ENCODE results near the gene XPR1.
A peak's percentile ranks its signal among the peaks of the same experiment; 100 is the strongest.

The XPR1 gene

GRCh38 chr1:180632326-180633056 lies 669 bp downstream of the XPR1 start:
- H3K4me3 ChIP-seq (ENCODE audit: low read depth, low read length), result peak overlapping the region; percentile 97
- H3K9me3 ChIP-seq, result no peaks in the 10 kb centered on the region
- H3K27me3 ChIP-seq, result no peaks in the 10 kb centered on the region
- peak; percentile 43 for TF ChIP-seq CTCF (IDR thresholded peaks at IDR 0.05; ENCODE audit: low read depth, low read length)
- H3K36me3 ChIP-seq, result peaks cover 3% of the 10 kb centered on the region
- peaks cover 18% of the 10 kb centered on the region for H3K4me1 ChIP-seq
- DNase-seq, result peak; percentile 73

GRCh38 chr1:180633057-180634056 lies 1.5 kb downstream of the XPR1 start:
- H3K27me3 ChIP-seq, result no peaks in the 10 kb centered on the region
- H3K4me1 ChIP-seq, result peaks cover 22% of the 10 kb centered on the region
- H3K4me3 ChIP-seq (ENCODE audit: low read depth, low read length), result peak overlapping the region; percentile 97
- TF ChIP-seq CTCF (IDR thresholded peaks at IDR 0.05; ENCODE audit: low read depth, low read length), result no peak
- H3K36me3 ChIP-seq, result peaks cover 3% of the 10 kb centered on the region
- H3K9me3 ChIP-seq, result no peaks in the 10 kb centered on the region
- DNase-seq, result no peak

GRCh38 chr1:180636138-180636537 lies 4.3 kb downstream of the XPR1 start:
- no peak overlapping the region for H3K4me3 ChIP-seq (ENCODE audit: low read depth, low read length)
- no peak for DNase-seq
- H3K36me3 ChIP-seq, result peaks cover 3% of the 10 kb centered on the region
- H3K4me1 ChIP-seq, result peaks cover 36% of the 10 kb centered on the region
- H3K27me3 ChIP-seq, result no peaks in the 10 kb centered on the region
- H3K9me3 ChIP-seq, result no peaks in the 10 kb centered on the region
- peak; percentile 38 for TF ChIP-seq CTCF (IDR thresholded peaks at IDR 0.05; ENCODE audit: low read depth, low read length)

GRCh38 chr1:180639871-180640270 lies 8.0 kb downstream of the XPR1 start:
- no peaks in the 10 kb centered on the region for H3K9me3 ChIP-seq
- no peaks in the 10 kb centered on the region; the same call in 1 of the 2 replicates for H3K36me3 ChIP-seq
- no peak overlapping the region for H3K4me3 ChIP-seq (ENCODE audit: low read depth, low read length)
- no peak for TF ChIP-seq CTCF (IDR thresholded peaks at IDR 0.05; ENCODE audit: low read depth, low read length)
- peaks cover 60% of the 10 kb centered on the region for H3K4me1 ChIP-seq
- DNase-seq, result no peak
- H3K27me3 ChIP-seq, result no peaks in the 10 kb centered on the region

- Histone ChIP-seq H3K9me3 (no peaks in the 10 kb centered on the region), H3K4me3 (ENCODE audit: low read depth, low read length) (no peak overlapping the region), H3K4me1 (peaks cover 61% of the 10 kb centered on the region), H3K36me3 (no peaks in the 10 kb centered on the region; the same call in 1 of the 2 replicates), H3K27me3 (no peaks in the 10 kb centered on the region)
- no peak for TF ChIP-seq CTCF (IDR thresholded peaks at IDR 0.05; ENCODE audit: low read depth, low read length)
- DNase-seq, result no peak
Measured at GRCh38 chr1:180640531-180640949, 8.7 kb downstream of the XPR1 start.

Measured in BE2C (cell line).